HEK293 (cell line): ENCODE data around the gene NPC2.

Experiments
- CTCF ChIA-PET: fragments of 350-600 bp; formaldehyde crosslinking; extraction: SDS; loops from one replicate; lab custom pipeline; 2021; ENCODE audit warnings: antibody characterized with exemption; lab: Yijun Ruan, JAX
- POLR2A ChIA-PET: fragments of 300-600 bp; formaldehyde crosslinking; extraction: SDS; loops from one replicate; lab custom pipeline; 2020; ENCODE audit warnings: antibody characterized with exemption, inconsistent platforms; lab: Yijun Ruan, JAX
- H3K27ac ChIP-seq: fragments of 200-500 bp; sonication (Bioruptor generic); 2 replicates; pipeline ENCODE4 v1.5.1; 2014; ENCODE audit warnings: low read depth, low read length, control low read depth, inconsistent platforms; ENCODE audit errors: extremely low read depth
- H3K36me3 ChIP-seq, 2 experiments: fragments of 200-500 bp in 1 of 2; sonication (Bioruptor generic) in 1 of 2; 1 replicate in 1 of 2; 2 replicates in 1 of 2; pipeline ENCODE4 v1.5.1; 2014 to 2017; ENCODE audit warnings: inconsistent platforms in 2 of 2, low read length in 2 of 2; ENCODE audit not compliant: control insufficient read depth in 2 of 2, insufficient read depth in 1 of 2
- H3K4me1 ChIP-seq: fragments of 200-500 bp; sonication (Bioruptor generic); 2 replicates; pipeline ENCODE4 v1.5.1; 2014; ENCODE audit warnings: mild to moderate bottlenecking, low read length, inconsistent platforms; ENCODE audit not compliant: control insufficient read depth, insufficient read depth
- H3K4me3 ChIP-seq: 2 replicates; pipeline ENCODE4 v1.5.1; 2011; ENCODE audit warnings: low read depth, mild to moderate bottlenecking, control low read depth, low read length, moderate library complexity
- H3K9me3 ChIP-seq: fragments of 200-500 bp; sonication (Bioruptor generic); 2 replicates; pipeline ENCODE4 v1.5.1; 2014; ENCODE audit warnings: low read depth, low read length, inconsistent platforms; ENCODE audit not compliant: control insufficient read depth, insufficient read depth
- GFI1B ChIP-seq: fragments of 450-650 bp; formaldehyde crosslinking; IDR thresholded peaks from 2 replicates; pipeline ENCODE4 v1.5.1; 2016; ENCODE audit warnings: missing biosample characterization, missing genetic modification characterization
- INSM2 ChIP-seq: fragments of 450-650 bp; formaldehyde crosslinking; IDR thresholded peaks from 2 replicates; pipeline ENCODE4 v1.5.1; 2016; ENCODE audit warnings: missing biosample characterization, missing genetic modification characterization
- YY2 ChIP-seq: fragments of 450-650 bp; formaldehyde crosslinking; IDR thresholded peaks from 2 replicates; pipeline ENCODE4 v1.5.1; 2016; ENCODE audit warnings: missing biosample characterization, missing genetic modification characterization
- ZBTB17 ChIP-seq: fragments of 450-650 bp; formaldehyde crosslinking; IDR thresholded peaks from 2 replicates; pipeline ENCODE4 v1.5.1; 2016; ENCODE audit warnings: missing biosample characterization, missing genetic modification characterization
- ZBTB20 ChIP-seq: fragments of 450-650 bp; formaldehyde crosslinking; IDR thresholded peaks from 2 replicates; pipeline ENCODE4 v1.5.1; 2016; ENCODE audit warnings: missing biosample characterization, missing genetic modification characterization
- ZFP37 ChIP-seq: fragments of 450-650 bp; formaldehyde crosslinking; IDR thresholded peaks from 2 replicates; pipeline ENCODE4 v1.5.1; 2016; ENCODE audit warnings: missing biosample characterization, missing genetic modification characterization
- ZNF10 ChIP-seq: fragments of 450-650 bp; formaldehyde crosslinking; IDR thresholded peaks from 2 replicates; pipeline ENCODE4 v1.5.1; 2017; ENCODE audit warnings: missing biosample characterization, missing genetic modification characterization
- ZNF169 ChIP-seq: fragments of 450-650 bp; formaldehyde crosslinking; IDR thresholded peaks from 2 replicates; pipeline ENCODE4 v1.5.1; 2016; ENCODE audit warnings: missing biosample characterization, missing genetic modification characterization
- ZNF184 ChIP-seq: fragments of 450-650 bp; IDR thresholded peaks from 2 replicates; pipeline ENCODE4 v1.5.1; 2018; ENCODE audit warnings: missing biosample characterization, mild to moderate bottlenecking, missing genetic modification characterization
- ZNF280D ChIP-seq: fragments of 450-650 bp; formaldehyde crosslinking; IDR thresholded peaks from 2 replicates; pipeline ENCODE4 v1.5.1; 2016; ENCODE audit warnings: missing biosample characterization, missing genetic modification characterization
- ZNF362 ChIP-seq: fragments of 450-650 bp; formaldehyde crosslinking; IDR thresholded peaks from 2 replicates; pipeline ENCODE4 v1.5.1; 2016; ENCODE audit warnings: missing biosample characterization, missing genetic modification characterization
- ZNF394 ChIP-seq: fragments of 450-650 bp; formaldehyde crosslinking; IDR thresholded peaks from 2 replicates; pipeline ENCODE4 v1.5.1; 2016; ENCODE audit warnings: missing biosample characterization, missing genetic modification characterization, mild to moderate bottlenecking, moderate library complexity, borderline replicate concordance
- ZNF416 ChIP-seq: fragments of 450-650 bp; formaldehyde crosslinking; IDR thresholded peaks from 2 replicates; pipeline ENCODE4 v1.5.1; 2016; ENCODE audit warnings: missing biosample characterization, missing genetic modification characterization
- ZNF48 ChIP-seq: fragments of 450-650 bp; formaldehyde crosslinking; IDR thresholded peaks from 2 replicates; pipeline ENCODE4 v1.5.1; 2016; ENCODE audit warnings: missing biosample characterization, missing genetic modification characterization
- ZNF510 ChIP-seq: fragments of 450-650 bp; formaldehyde crosslinking; IDR thresholded peaks from 2 replicates; pipeline ENCODE4 v1.5.1; 2018; ENCODE audit warnings: mild to moderate bottlenecking, missing genetic modification characterization, missing biosample characterization; ENCODE audit not compliant: insufficient replicate concordance
- ZNF549 ChIP-seq: fragments of 450-650 bp; IDR thresholded peaks from 2 replicates; pipeline ENCODE4 v1.5.1; 2018; ENCODE audit warnings: missing biosample characterization, missing genetic modification characterization, mild to moderate bottlenecking, inconsistent platforms, moderate library complexity
- ZNF626 ChIP-seq: fragments of 450-650 bp; sonication (Bioruptor Pico); formaldehyde crosslinking; IDR thresholded peaks from 2 replicates; pipeline ENCODE4 v1.5.1; 2018; ENCODE audit warnings: missing biosample characterization, missing genetic modification characterization, inconsistent platforms
- ZNF639 ChIP-seq: fragments of 450-650 bp; formaldehyde crosslinking; IDR thresholded peaks from 2 replicates; pipeline ENCODE4 v1.5.1; 2016; ENCODE audit warnings: missing biosample characterization, missing genetic modification characterization
- ZNF670 ChIP-seq: fragments of 450-650 bp; formaldehyde crosslinking; IDR thresholded peaks from 2 replicates; pipeline ENCODE4 v1.5.1; 2016; ENCODE audit warnings: missing biosample characterization, missing genetic modification characterization, low read depth
- ZNF707 ChIP-seq: fragments of 450-650 bp; formaldehyde crosslinking; IDR thresholded peaks from 2 replicates; pipeline ENCODE4 v1.5.1; 2016; ENCODE audit warnings: missing biosample characterization, missing genetic modification characterization
- ZNF747 ChIP-seq: fragments of 450-650 bp; formaldehyde crosslinking; IDR thresholded peaks from 2 replicates; pipeline ENCODE4 v1.5.1; 2016; ENCODE audit warnings: missing biosample characterization, missing genetic modification characterization
- ZSCAN5A ChIP-seq: fragments of 450-650 bp; formaldehyde crosslinking; IDR thresholded peaks from 2 replicates; pipeline ENCODE4 v1.5.1; 2016; ENCODE audit warnings: missing biosample characterization, missing genetic modification characterization

NPC2 gene

GRCh38 chr14:74486164-74486563, 6.9 kb downstream of the NPC2 start (continued):
- no peak for TF ChIP-seq INSM2
- TF ChIP-seq ZBTB20 (tag by site-specific recombination), result no peak
- no peak for TF ChIP-seq ZNF169 (tag by site-specific recombination)
- TF ChIP-seq YY2 (tag by site-specific recombination), result no peak

GRCh38 chr14:74483321-74483720, 9.8 kb downstream of the NPC2 start:
- H3K27ac ChIP-seq, result no peak overlapping the region
- H3K4me3 ChIP-seq, result no peak overlapping the region
- H3K4me1 ChIP-seq, result no peaks in the 10 kb centered on the region
- peaks cover 4 to 65% of the 10 kb centered on the region in 2 experiments; a peak in 2 of 3 replicates for H3K36me3 ChIP-seq
- ChIA-PET CTCF (no interaction called here), POLR2A (no interaction called here)
- TF ChIP-seq ZNF747 (no peak), ZNF48 (tag by site-specific recombination) (no peak)
- H3K9me3 ChIP-seq, result no peaks in the 10 kb centered on the region

- Histone ChIP-seq H3K4me1 (no peaks in the 10 kb centered on the region), H3K4me3 (no peak overlapping the region), H3K9me3 (no peaks in the 10 kb centered on the region), H3K27ac (no peak overlapping the region), H3K36me3 (peaks cover 4 to 66% of the 10 kb centered on the region in 2 experiments; a peak in 2 of 3 replicates)
- POLR2A ChIA-PET, result no interaction called here
- no peak for TF ChIP-seq ZNF707 (tag by site-specific recombination)
- TF ChIP-seq ZNF626, result no peak
- TF ChIP-seq ZFP37 (tag by site-specific recombination), result no peak
- TF ChIP-seq ZNF184 (tag by site-specific recombination), result no peak
- no peak for TF ChIP-seq GFI1B (tag by site-specific recombination)
- CTCF ChIA-PET, result interaction anchor here (1.8 kb wide), 1 partner anchor 121 kb away, joined by 5 read pairs; no protein-coding TSS in a partner anchor
These were observed 10.5 kb downstream of the NPC2 start for GRCh38 chr14:74482571-74482970.

GRCh38 chr14:74480046-74480445, 13.1 kb downstream of the NPC2 start:
- Histone ChIP-seq H3K4me1 (no peaks in the 10 kb centered on the region), H3K27ac (no peak overlapping the region), H3K4me3 (no peak overlapping the region), H3K36me3 (peaks cover 4 to 72% of the 10 kb centered on the region in 2 experiments; a peak in 2 of 3 replicates), H3K9me3 (no peaks in the 10 kb centered on the region)
- ChIA-PET POLR2A (interaction anchor here (0.7 to 1.2 kb wide), 2 partner anchors 13 to 283 kb away, joined by 3 read pairs; partner anchors contain the start of genes ISCA2 and NPC2), CTCF (interaction anchor here (0.6 to 2.9 kb wide), 10 partner anchors 10 to 505 kb away, joined by 3 to 18 read pairs (median 3); no protein-coding TSS in a partner anchor)
- no peak for TF ChIP-seq ZNF280D (tag by site-specific recombination)
- no peak for TF ChIP-seq ZBTB17
- TF ChIP-seq ZSCAN5A (tag by site-specific recombination), result no peak
- TF ChIP-seq ZNF416 (tag by site-specific recombination), result no peak
- no peak for TF ChIP-seq ZNF362 (tag by site-specific recombination)
- no peak for TF ChIP-seq ZNF639 (tag by site-specific recombination)
- no peak for TF ChIP-seq ZNF549 (tag by site-specific recombination)
- TF ChIP-seq ZNF394, result no peak
- TF ChIP-seq ZNF670 (tag by site-specific recombination), result no peak
- TF ChIP-seq ZNF510 (tag by site-specific recombination), result no peak
- no peak for TF ChIP-seq ZNF10 (tag by site-specific recombination)
